T-helper 1 cell (primary cell): ENCODE results near the gene FOXJ3.

ENCODE experiments used
- DNase-seq, 5 donors: peaks; one replicate each; pipeline ENCODE4 v3.0.0-alpha.2; 2012 to 2020

FOXJ3 gene

DNA sequence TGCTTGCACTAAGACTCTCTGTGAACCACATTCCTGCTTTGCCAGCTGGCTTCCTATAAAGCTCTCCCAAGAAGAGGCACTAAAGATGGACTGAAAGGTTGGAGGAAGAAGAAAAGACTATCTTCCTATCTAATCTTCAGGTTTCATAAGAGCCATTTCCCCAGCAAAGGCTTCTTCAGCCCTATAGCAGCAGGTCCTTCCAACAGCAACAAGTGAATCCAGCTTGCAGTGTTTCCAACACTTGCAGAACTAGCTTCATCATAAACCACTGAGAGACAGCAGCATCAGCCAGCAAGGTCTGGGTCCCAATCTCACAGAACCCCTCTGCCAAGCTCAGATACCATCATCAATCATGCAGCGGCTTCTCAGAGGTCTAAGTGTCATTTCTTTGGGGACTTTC lies 28.1 kb downstream of the FOXJ3 start:
- DNase-seq: no peak

DNA sequence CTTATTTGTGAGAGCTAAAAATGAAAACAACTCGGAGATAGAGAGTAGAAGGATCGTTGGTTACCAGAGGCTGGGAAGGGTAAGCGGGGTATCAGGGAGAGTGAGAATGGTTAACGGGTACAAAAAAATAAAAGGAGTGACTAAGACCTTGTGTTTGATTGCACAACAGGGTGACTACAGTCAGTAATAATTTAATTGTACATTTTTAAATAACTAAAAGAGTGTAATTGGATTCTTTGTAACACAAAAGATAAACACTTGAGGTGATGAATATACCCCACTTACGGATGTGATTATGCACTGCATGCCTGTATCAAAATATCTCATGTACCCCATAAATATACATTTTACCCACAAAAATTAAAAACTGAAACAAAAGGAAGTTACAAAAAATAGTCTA lies 29.4 kb downstream of the FOXJ3 start:
- no peak for DNase-seq

DNA sequence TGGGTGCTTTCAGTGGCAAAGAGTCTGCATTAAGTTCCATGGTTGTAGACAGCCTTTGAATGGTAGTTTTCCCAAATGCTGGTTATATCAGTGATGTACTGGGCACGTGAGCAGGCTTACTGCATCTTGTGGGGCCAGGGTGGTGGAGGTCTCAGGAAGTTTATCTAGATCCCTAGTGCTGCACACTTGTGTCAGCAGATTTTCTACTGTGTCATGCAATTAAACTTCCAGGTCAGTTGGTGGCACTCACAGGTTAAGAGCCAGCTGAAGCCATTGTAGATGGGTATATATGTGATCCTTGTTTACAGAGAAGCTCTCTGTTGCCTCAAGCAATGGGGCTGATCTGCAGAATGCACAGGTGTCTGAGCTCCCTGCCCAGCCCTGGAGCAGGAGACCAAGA lies 33.0 kb downstream of the FOXJ3 start:
- no peak for DNase-seq

- no peak for DNase-seq
Measured at GRCh38 chr1:42298520-42298919, 36.5 kb downstream of the FOXJ3 start.

DNA sequence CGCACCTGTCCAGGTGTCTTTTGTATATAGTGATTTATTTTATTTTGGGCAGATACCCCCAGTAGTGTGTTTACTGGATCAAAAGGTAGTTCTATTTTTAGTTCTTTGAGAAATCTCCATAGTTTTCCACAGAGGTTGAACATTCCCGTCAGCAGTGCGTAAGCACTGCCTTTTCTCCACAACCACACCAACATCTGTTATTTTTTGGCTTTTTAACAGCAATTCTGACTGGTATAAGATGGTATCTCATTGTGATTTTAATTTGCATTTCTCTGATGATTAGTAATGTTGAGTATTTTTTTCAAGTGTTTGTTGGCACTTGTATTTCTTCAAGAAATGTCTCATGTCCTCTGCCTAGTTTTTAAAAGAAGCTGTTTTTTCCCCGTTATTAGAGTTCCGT lies 39.2 kb downstream of the FOXJ3 start:
- no peak for DNase-seq

DNA sequence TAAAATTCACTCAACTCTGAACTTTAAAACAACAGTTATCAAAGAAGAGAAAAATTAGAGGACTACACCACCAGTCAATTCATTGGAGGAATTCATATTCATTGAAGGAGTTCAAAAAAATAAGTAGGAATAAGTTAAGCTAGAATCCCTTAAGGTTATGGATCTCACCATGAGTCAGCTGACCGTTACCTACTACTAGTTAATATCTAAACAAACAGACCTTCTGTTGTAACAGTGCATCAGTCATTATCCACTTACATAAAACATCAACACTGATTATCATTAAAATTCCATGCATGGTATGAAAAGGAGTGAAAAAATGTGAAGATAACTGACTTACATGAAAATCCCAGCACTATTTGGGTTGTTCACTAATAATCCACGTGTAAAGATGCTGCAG lies 44.9 kb downstream of the FOXJ3 start:
- DNase-seq: no peak

DNA sequence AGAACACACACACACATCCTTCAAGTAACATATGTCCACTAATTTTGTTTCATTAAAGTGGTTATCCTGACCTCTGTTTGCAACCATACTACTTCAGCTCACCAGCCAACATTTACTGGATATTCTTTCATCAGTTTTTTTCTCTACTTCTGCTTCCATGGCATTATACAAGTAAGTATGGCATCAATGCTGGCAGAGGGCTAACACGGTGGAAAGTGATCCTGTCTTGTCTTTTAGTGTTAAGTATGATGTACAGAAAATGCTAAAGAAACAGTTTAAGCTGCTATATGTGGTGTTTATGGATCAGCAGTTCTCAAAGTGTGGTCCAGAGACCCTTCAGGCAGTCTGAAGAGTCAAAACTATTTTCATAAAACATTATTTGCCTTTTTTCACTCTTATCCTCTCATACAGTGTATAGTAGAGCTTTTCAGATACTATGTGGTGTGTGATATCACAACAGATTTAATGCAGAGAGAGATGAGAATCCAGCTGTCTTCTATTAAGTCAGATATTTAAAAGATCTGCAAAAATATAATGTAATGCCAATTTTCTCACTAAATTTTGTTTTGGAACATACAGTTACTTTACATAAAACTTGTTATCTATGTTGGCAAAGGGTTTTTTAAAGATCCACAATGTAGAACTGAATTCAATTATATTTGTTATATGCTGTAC lies 46.6 kb downstream of the FOXJ3 start:
- no peak for DNase-seq

DNA sequence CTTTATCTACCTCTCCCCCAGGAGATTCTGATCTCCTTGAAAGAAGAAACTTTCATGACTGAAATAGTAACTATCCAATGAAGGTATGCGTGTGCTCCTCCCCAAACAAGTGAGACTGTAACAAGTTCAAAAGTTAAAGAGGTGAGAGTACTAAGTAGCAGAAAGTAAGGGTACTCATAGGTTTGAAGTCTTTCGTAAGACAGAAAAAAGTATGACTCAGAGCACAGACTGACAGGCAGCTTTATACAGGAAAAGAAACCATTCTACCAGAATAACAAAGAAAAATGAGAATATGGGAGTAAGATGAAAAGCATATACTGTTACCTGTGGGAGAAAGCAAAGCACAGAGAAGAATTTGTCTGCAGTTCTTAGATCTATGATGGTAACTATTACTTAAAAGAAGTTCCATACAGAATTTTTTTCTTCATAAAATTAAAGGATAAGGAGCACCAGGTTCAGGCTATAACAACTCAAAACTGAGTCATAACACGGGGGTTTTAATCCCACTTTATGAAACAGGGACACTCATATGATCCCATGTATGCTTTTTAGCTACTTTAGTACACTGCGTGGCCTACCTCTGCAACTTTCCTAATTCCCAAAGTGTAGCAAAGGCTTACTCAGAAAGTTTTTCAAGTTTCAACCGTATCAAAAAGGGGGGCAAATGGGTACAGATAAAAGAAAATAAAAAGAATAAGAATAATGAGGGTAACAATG lies 52.0 kb downstream of the FOXJ3 start:
- DNase-seq: peak in 1 of 5 donors; percentile 23

GRCh38 chr1:42282024-42282579 lies 52.9 kb downstream of the FOXJ3 start:
- DNase-seq: no peak

GRCh38 chr1:42280821-42281220 lies 54.2 kb downstream of the FOXJ3 start:
- DNase-seq: no peak

DNA sequence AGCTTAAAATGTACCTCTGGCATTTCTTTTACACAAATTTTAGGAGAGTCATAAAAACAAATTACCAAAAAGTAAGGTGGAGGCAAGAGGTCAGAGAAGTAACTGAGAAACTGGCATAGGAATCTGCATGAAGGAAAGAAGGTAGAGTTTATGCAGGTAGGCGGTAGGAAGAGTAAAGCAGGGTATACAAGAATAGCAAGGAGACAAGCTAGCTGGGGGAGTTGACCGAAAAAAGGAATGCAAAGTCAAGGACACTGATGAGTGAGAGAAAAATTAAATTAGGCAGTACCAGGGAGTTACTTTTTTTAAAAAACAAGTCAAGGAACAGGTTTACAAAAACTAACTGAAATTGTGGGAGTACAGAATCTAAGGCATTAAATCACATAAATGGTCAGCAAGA lies 56.0 kb downstream of the FOXJ3 start:
- no peak for DNase-seq

- DNase-seq: no peak
Measured at GRCh38 chr1:42272920-42273319, 62.1 kb downstream of the FOXJ3 start.

DNA sequence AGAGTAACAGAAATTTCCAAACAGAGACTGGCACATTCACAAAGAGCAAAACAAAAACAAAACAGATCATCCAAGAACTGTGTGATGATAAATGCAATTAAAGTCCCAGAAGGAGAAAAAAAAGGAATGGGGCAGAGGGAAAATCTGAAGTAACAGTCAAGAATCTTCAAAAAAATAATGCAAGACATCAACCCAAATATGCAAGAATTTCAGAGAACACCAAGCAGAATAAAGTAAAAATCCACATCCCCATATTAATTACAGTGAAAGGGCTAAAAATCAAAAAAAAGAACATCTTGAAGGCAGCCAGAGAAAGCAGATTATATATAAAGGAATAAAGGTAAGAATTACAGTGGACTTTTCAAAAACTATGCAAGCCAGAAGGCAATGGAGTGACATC lies 67.1 kb downstream of the FOXJ3 start:
- DNase-seq: no peak

- no peak for DNase-seq
Measured at GRCh38 chr1:42266253-42267135, 68.5 kb downstream of the FOXJ3 start.

- no peak for DNase-seq
Measured at GRCh38 chr1:42264511-42265190, 70.4 kb downstream of the FOXJ3 start.

DNA sequence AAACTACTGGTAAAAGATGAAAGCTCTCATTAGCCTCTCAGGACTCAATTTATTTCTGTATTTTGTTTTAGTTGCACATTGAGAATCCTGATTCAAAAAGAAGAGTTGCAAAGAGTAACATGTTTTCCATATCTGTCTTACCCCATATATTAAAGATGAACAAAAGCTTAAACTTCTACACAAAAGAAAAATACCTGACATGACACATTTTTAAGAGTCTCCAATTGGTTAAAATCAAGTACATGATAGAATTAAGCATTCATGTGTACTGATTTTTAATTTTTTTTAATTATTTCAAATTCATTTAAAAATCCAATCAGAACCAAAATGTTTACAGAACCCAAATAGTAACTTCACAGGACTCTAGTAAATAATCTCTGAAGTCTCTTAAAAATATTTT lies 72.0 kb downstream of the FOXJ3 start:
- no peak for DNase-seq

DNA sequence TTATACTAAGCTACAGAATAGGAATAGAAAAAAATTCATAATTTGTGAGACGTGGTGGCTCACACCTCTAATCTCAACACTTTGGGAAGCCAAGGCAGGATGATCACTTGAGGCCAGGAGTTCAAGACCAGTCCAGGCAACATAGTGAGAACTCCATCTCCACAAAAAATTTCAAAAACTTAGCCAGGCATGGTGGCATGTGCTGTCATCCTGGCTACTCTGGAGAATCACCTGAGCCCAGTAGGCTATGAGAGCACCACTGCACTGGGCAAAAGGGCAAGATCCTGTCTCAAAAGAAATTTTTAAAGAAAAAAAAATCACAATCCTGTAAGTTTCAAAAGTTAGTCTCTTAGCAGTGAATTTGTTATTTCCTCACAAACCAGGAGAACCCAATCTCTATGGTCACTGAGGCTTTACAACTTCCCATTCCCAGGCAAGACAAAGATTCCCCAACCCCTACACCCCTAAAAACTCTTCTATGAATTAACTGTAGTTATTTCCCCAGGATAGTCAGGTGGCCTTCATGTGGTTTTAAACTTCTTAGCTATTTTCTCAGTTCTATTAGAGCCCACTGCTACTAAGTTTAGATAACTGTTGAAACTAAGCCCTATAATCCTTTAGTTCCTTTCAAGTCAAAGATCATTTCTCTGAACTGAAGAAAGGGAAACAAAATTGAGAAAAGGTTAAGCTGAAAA lies 74.5 kb downstream of the FOXJ3 start:
- DNase-seq: no peak

- no peak for DNase-seq
Measured at GRCh38 chr1:42259739-42260064, 75.3 kb downstream of the FOXJ3 start.

- no peak for DNase-seq
Measured at GRCh38 chr1:42259059-42259738, 75.8 kb downstream of the FOXJ3 start.

DNA sequence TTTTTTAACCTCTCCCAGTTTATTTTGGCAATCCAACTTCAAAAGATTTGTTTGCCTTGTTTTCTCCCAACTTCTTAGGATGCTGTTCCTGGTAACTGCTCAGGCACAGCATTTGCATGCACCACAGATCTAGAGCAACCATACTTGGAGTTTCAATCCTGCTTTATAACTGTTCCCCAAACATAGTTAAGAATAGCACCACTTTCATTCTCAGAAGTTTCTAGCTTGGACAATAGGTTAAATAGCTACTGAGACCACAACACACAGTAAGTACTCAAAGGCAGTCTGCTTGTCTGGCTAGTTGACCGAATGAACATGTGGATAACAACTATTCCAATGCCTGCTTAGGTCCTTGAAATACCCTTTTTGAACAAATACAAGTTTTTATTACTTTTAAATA lies 76.8 kb downstream of the FOXJ3 start:
- DNase-seq: no peak

- no peak for DNase-seq
Measured at GRCh38 chr1:42251042-42251441, 84.0 kb downstream of the FOXJ3 start.

GRCh38 chr1:42250164-42250563 lies 84.9 kb downstream of the FOXJ3 start:
- no peak for DNase-seq
